Stomach (tissue), 9 donors: ENCODE data around the gene UGT1A5. TPM values are rescaled to one million over a fixed set of nuclear protein-coding genes. Genes with fewer than 3 reads are reported as not detected.

Experiments used
- DNase-seq, 2 donors: peaks; one replicate each; pipeline versions ENCODE4 v3.0.0 to v3.0.0-alpha.2; 2013 to 2019
- H3K27ac ChIP-seq, 5 donors: fragments of 200-600 bp in 4 of 5; sonication (generic) in 4 of 5; one replicate each; pipeline ENCODE4 v1.5.1; 2013 to 2019; ENCODE audit warnings: mild to moderate bottlenecking in 1 of 5, moderate library complexity in 1 of 5
- H3K27me3 ChIP-seq, 3 donors: fragments of 200-600 bp; sonication (generic); one replicate each; pipeline ENCODE4 v1.5.1; 2017 to 2019; ENCODE audit warnings: mixed run types in 1 of 3
- H3K36me3 ChIP-seq, 4 donors: fragments of 200-600 bp; sonication (generic); 1 replicate in 3 of 4; 2 replicates in 1 of 4; pipeline ENCODE4 v1.5.1; 2016 to 2019
- H3K4me1 ChIP-seq, 4 donors: fragments of 200-600 bp; sonication (generic); one replicate each; pipeline ENCODE4 v1.5.1; 2016 to 2019
- H3K4me3 ChIP-seq, 4 donors: fragments of 200-600 bp; sonication (generic) in 3 of 4; one replicate each; pipeline ENCODE4 v1.5.1; 2016 to 2019; ENCODE audit warnings: mild to moderate bottlenecking in 1 of 4
- H3K9me3 ChIP-seq, 4 donors: fragments of 200-600 bp; sonication (generic); one replicate each; pipeline ENCODE4 v1.5.1; 2016 to 2019
- CTCF ChIP-seq, 7 experiments: fragments of 450-650 bp in 4 of 7; fragments of 200-600 bp in 3 of 7; sonication (generic) in 3 of 7; IDR thresholded peaks; one replicate each; pipeline ENCODE4 v1.5.1; 2016 to 2019; ENCODE audit warnings: antibody characterized with exemption in 7 of 7, control low read depth in 2 of 7, mild to moderate bottlenecking in 1 of 7
- EP300 ChIP-seq: sonication (generic); formaldehyde crosslinking; IDR thresholded peaks from one replicate; pipeline ENCODE4 v1.6.1; 2017; ENCODE audit warnings: antibody characterized with exemption
- POLR2A ChIP-seq, 4 donors: fragments of 450-650 bp; IDR thresholded peaks; one replicate each; pipeline ENCODE4 v1.6.1; 2016; ENCODE audit warnings: antibody characterized with exemption in 4 of 4, control low read depth in 2 of 4, mild to moderate bottlenecking in 1 of 4, moderate library complexity in 1 of 4
- POLR2AphosphoS5 ChIP-seq, 3 donors: sonication (generic); formaldehyde crosslinking; IDR thresholded peaks; one replicate each; pipeline ENCODE4 v1.6.1; 2016; ENCODE audit warnings: antibody characterized with exemption in 3 of 3
- WGBS, 5 donors: extraction: QIAGEN DNeasy Blood & Tissue Kit in 3 of 5; methylation state at CpG; one replicate each; pipeline versions ENCODE4 v1.1.5 to v1.1.7; 2013 to 2018; 5-methylcytosine and 5-hydroxymethylcytosine counted together
- intact Hi-C: fragments of 100-400 bp; cut with DNase I; formaldehyde crosslinking; loops from one replicate; pipeline ENCODE4 v1.15.1; 2023; ENCODE audit warnings: low total_unique reads
- polyA plus RNA-seq, 3 donors: library from polyadenylated mRNA; stranded (reverse); fragments of 200-250 nt; gene quantifications; one replicate each; pipeline ENCODE4 v1.2.3, GENCODE V29; 2013
- total RNA-seq, 5 donors: library from RNA; depleted of rRNA; stranded (reverse); fragments of >200 nt; gene quantifications; one replicate each; pipeline versions ENCODE4 v1.1.0 to v1.2.3, GENCODE V29; 2014 to 2016
- donor health status: healthy with polysubstance abuse.
- donor health status: Bipolar disorder and iron deficiency.
- donor health status: healthy.

Gene UGT1A5
- total and polyA plus RNA-seq, 8 donors = 0.37 to 13.0 (median 1.7) TPM; not detected in 5

GRCh38 chr2:233801357-233802131 lies 88.8 kb downstream of the UGT1A5 start:
- Histone ChIP-seq H3K4me3 (no peak overlapping the region), H3K27ac (no peak overlapping the region), H3K4me1 (no peaks in the 10 kb centered on the region), H3K9me3 (no peaks in the 10 kb centered on the region), H3K36me3 (no peaks in the 10 kb centered on the region), H3K27me3 (peaks cover 0 to 13% (median 0%) of the 10 kb centered on the region in 3 donors)
- DNase-seq = peak in 1 of 2 donors; percentile 14
- intact Hi-C loops = no loop called here
- TF ChIP-seq POLR2A (IDR thresholded peaks at IDR 0.05) (no peak), POLR2AphosphoS5 (IDR thresholded peaks at IDR 0.05) (no peak), CTCF (IDR thresholded peaks at IDR 0.05) (no peak), EP300 (no peak)
- WGBS, 5 donors = 75 to 80% (median 78%) methylated on average over 8 to 9 of the region's 9 CpGs

- Histone ChIP-seq H3K36me3 (no peaks in the 10 kb centered on the region), H3K4me3 (no peak overlapping the region), H3K27ac (no peak overlapping the region), H3K27me3 (peaks cover 0 to 15% (median 0%) of the 10 kb centered on the region in 3 donors), H3K4me1 (no peaks in the 10 kb centered on the region), H3K9me3 (no peaks in the 10 kb centered on the region)
- 52 to 79% (median 60%) methylated on average over 2 to 3 of the region's 3 CpGs for WGBS, 5 donors
- TF ChIP-seq POLR2A (IDR thresholded peaks at IDR 0.05) (no peak), EP300 (no peak), CTCF (IDR thresholded peaks at IDR 0.05) (no peak), POLR2AphosphoS5 (IDR thresholded peaks at IDR 0.05) (no peak)
- peak in 1 of 2 donors; percentile 20 for DNase-seq
- intact Hi-C loops = no loop called here
Observed at GRCh38 chr2:233802132-233802815, 89.6 kb downstream of the UGT1A5 start.

GRCh38 chr2:233803292-233803911 lies 90.7 kb downstream of the UGT1A5 start:
- H3K27ac ChIP-seq = no peak overlapping the region
- TF ChIP-seq POLR2A (IDR thresholded peaks at IDR 0.05) (no peak), POLR2AphosphoS5 (IDR thresholded peaks at IDR 0.05) (no peak), EP300 (no peak), CTCF (IDR thresholded peaks at IDR 0.05) (no peak)
- H3K4me3 ChIP-seq = no peak overlapping the region
- H3K36me3 ChIP-seq = no peaks in the 10 kb centered on the region
- 63 to 79% (median 69%) methylated on average over 2 of the region's 2 CpGs for WGBS, 5 donors
- intact Hi-C loops = no loop called here
- peaks cover 0 to 19% (median 0%) of the 10 kb centered on the region in 3 donors for H3K27me3 ChIP-seq
- DNase-seq = peak in 1 of 2 donors; percentile 10
- no peaks in the 10 kb centered on the region for H3K4me1 ChIP-seq
- no peaks in the 10 kb centered on the region for H3K9me3 ChIP-seq

- H3K27ac ChIP-seq = no peak overlapping the region
- TF ChIP-seq POLR2A (IDR thresholded peaks at IDR 0.05) (no peak), POLR2AphosphoS5 (IDR thresholded peaks at IDR 0.05) (no peak), EP300 (no peak), CTCF (IDR thresholded peaks at IDR 0.05) (no peak)
- intact Hi-C loops = no loop called here
- H3K36me3 ChIP-seq = no peaks in the 10 kb centered on the region
- H3K9me3 ChIP-seq = no peaks in the 10 kb centered on the region
- peak in 1 of 2 donors; percentile 14 for DNase-seq
- no peak overlapping the region for H3K4me3 ChIP-seq
- no peaks in the 10 kb centered on the region for H3K4me1 ChIP-seq
- H3K27me3 ChIP-seq = peaks cover 0 to 24% (median 5%) of the 10 kb centered on the region in 3 donors
- 45 to 71% (median 64%) methylated on average over 1 to 8 of the region's 8 CpGs for WGBS, 5 donors
Observed at GRCh38 chr2:233803994-233804393, 91.3 kb downstream of the UGT1A5 start.
